GM19025 (cell line): ENCODE results near the gene ZNF423.
"Not testable (repeated sequence)": the region's sequence is repeated elsewhere in the genome, so short reads cannot be mapped to it uniquely, and the experiment has no call there.

Experiments
- ATAC-seq: cut with Tn5 transposase; IDR thresholded peaks from one replicate; pipeline ENCODE4 v1.9.1; 2021; ENCODE audit warnings: mild to moderate bottlenecking, low read depth, moderate library complexity; ENCODE audit not compliant: unreplicated experiment

Gene ZNF423

DNA sequence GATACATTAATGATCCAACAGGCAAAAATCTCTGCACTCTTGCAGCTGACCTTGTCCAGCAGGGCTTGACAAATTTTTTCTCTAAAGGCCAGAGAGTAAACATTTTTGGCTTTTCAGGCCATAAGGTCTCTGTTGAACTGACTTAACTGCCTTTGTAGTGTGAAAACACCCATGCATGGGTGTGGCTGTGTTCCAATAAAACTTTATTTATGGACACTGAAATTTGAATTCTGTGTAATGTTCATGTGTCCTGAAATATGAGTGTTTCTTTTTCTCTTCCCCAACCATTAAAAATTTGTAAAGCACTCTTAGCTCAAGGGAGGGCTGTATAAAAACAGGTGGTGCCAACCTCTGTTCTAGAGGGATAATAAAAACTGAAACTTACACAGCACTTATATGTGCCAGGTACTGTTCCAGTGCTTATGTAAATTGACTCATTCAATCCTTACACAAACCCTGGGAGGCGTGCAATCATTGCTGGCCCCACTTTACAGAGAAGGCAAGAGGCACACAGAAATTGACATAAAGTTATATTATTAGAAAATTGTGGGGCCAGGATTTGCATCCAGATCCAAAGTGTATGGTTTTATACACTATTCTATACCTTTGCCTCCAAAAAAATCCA is 18.8 kb upstream of the ZNF423 start:
- no peak for ATAC-seq

DNA sequence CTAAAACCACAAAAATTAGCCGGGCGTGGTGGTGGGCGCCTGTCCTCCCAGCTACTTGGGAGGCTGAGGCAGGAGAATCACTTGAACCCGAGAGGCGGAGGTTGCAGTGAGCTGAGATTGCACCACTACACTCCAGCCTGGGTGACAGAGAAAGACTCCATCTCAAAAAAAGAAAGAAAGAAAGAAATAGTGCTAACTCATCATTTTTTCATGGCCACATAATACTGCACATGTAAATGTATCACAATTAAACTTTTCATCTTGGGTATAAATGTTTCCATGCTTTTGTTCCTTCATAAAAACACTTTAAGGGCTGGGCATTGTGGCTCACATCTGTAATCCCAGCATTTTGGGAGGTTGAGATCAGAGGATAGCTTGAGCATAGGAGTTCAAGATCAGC is 15.9 kb upstream of the ZNF423 start:
- ATAC-seq: not testable (repeated sequence)

DNA sequence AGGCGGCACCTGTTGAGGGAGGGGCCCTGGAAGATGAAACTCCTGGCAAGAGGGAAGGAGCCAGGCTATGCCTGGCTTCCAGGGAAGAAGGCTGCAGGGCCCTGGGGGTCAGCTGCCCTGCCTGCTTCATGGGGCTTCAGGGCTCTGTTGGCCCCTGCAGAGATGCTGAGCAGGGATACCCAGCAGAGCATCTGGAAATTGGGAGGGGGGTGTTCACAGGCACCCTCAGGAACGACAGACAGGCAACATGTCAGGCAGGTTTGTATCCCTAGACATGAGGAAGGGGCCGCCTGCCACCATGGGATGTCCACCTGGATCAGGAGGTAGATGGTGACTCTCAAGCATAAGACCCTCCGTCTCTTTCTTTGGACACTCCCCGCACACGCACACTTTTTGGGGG is 13.8 kb upstream of the ZNF423 start:
- ATAC-seq: no peak

DNA sequence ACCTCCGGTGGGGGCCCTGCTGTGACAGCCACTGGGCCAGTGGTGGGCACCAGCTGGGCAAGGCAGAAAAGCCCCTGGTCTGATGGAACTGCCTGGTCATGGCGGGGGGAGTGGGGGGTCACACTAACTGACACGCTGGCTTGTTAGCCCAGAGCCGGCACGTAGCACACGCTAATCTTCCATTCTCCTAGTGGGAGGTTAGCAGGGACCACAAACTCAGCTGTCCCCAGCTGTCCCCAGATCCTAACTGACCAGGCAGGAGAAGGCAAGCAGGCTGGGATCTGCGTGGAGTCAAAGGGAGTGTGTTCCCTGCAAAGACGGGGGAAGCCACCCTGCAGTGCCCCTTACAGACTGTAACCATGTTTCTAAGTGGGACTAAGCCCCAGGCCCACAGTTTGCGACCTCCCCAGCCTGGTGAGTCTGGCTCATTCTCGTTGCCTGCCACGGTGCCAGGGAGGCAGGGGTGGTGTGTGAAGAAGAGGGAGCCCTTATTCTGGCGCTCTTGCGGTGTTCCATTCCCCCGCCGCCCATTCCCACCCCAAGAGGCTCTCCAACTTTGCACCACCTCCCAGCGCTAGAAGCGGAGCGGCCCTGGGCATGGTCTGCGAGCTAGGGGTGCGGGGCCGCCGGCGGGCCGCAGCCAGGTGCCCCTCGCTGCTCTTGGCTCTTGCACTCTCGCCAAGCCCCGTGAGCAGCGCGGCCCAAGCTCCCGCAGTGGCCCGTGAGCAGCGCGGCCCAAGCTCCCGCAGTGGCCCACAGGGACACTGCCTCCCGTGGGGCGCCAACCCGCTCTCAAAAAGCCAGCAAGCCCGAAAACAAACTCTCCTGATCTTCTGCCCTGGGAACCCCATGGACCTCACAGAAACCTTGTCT is 12.1 kb upstream of the ZNF423 start:
- ATAC-seq: no peak

DNA sequence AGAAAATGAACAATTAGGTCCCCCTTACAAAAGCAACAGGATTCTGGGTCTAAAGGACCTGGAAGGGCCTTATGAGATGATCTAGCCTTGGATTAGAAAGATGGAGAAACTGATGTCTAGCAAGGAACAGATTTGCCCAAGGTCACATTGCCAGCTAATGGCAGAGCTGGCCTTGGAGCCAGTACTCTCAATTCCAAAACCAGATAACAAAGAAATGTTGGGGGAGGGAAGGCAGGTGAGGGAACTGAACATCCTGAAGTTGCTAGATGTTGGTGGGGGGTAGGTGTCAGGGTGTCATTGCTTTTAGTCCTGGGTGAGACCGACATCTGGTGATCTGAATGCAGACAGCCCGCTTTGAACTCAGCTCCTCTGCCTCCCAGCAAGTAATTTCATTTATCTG is 11.3 kb upstream of the ZNF423 start:
- ATAC-seq: no peak

DNA sequence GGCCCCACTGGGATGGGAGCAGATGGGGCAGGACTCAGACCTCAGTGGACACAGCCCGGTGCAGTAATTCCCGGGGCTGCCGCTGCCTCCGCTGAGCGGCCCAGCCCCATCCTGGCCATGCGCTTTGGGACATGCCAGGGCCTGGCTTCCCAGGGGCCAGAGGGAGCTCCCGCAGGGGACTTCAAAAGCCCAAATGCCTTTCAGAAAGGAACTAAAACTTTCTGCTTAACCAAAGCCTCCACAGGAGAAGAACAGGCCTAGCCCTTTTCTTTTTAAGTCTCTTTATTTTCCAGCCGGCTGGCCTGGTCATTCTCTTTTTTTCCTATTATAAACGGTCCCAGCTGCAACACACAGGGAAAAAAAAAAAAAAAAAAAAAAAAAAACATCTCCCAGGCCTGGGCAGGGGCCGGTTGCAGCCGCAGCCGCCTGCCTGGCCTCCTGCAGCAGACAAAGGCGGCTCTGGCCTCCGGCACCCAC is 10.7 kb upstream of the ZNF423 start:
- ATAC-seq: no peak

DNA sequence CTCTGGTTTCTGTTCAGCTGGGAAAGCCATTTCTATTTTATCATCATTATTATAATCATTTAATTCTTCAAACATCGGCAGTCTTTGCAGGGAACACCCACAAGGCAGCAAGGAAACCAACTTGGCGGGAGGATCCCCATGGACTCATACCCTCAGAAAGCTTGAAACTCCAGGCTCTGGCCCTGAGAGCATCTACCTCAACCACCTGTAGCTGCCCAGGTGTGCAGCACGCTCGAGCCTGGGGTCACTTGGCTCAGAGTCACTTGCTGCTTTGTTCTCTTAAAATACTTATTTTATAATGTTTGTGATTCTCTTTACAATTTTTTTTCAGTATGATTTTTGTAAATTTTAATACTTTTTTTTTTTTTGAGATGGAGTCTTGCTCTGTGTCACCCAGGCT is 6.8 kb upstream of the ZNF423 start:
- no peak for ATAC-seq

DNA sequence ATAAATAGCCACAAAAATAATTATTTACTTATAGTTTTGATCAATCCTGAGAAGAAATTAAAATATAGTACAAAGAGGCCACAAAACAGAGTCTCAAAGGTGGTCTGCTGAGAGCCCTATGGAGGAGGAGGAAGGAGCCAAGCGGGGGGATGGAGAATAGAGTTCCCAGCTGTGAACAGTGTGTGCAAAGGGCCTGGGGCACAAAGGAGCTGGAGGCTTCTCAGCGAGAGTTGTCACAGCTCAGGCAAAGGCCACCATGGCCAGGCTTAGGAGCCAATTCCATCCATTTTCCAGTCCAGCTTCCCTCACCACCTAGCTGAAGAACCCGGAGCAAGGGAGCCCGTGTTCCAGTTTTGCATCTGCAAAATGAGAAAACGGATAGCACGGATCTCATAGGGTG is 5.4 kb upstream of the ZNF423 start:
- no peak for ATAC-seq

DNA sequence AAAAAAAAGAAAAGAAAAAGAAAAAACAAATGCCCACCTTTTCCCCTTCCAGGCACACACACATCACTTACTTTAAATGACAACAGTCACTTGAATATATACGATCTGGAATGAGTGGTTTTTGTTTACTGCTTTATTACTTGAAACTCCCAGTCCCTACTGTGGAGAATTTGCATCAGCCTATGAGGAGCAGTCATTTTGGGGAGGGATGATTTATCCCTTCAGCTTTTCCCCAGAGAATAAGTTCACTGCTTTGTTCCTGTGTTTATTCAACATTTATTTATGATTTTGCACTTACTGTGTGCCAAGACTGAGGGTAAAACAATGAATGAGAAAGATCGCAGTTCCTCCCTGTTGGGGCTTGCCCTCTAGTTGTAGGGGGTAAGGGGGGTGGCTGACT is 4.7 kb upstream of the ZNF423 start:
- no peak for ATAC-seq

DNA sequence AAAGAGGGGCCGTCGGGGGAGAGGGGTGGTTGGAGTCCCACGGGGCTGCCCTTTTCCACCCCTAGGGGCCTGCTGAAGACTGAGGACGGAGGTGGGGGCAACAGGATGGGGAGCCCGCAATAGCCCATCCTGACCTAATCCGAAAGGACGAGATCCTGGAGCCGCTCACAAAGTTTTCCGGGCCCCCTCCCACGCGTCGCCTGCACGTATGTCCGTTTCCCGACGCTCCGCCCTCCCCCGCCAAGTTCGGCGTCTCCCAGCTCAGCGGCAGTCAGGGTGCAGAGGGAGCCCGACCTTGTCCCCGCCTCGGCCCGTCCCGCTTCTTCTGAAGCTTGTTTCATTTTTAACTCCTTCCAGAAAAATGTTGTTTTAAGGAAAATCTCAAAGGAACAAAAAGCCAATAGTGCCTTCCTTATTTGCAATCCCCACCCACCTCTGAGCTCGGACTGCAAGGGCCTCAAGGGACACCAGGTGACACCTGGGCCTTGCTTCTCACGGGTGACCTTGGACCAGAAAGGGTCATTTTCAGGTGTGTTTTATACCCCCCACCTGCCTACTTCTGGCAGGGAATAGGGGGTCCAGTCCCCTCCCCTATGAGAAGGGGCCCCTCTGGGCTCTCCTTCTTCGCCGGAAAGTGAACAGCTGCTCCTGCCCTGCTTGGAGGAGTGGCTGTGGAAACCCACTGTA is 3.4 kb upstream of the ZNF423 start:
- ATAC-seq: no peak

DNA sequence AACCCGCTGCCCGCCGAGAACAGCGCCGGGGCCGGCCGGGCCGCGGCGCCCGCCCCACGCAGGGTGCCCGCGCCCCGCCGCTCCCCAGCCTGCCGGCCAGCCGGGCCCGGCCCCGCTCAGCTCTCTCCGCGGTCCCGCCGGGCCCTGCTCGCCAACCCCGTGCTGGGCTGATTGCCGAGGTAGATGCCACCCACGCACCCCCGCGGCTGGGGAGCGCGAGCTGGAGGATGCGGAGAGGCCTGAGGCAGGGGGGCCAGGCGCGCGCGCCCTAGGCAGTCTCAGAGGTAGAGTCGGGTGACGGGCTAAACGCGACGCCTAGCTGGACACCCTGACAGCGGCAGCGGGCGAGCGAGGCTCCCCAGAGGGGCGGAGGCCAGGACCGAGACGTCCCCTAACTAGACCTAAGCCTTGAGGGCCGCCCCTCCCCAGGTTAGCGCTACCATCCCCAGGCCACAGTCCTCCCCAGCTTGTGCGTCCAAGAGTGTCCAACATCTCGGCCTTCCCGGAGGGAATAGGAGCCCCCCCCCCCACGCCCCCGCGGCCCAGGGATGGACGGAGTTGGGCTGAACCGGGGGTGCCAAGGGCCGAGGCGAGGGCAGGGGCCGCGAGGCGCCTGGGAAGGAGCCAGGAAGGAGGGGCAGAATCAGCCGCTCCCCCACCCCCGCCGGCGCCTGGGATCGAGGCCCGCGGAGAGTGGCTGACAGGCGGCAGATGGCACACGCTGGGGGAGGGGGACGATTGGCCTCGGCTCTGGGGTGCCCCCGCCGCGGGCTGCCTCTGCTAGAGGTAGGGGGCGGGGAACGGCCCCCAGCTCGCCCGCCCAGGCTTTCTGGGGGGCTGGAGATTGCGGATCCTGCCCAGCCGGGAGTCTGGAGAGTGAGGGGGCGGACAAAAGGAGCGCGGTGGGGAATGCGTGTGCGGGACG is 2.5 kb upstream of the ZNF423 start:
- ATAC-seq: no peak

DNA sequence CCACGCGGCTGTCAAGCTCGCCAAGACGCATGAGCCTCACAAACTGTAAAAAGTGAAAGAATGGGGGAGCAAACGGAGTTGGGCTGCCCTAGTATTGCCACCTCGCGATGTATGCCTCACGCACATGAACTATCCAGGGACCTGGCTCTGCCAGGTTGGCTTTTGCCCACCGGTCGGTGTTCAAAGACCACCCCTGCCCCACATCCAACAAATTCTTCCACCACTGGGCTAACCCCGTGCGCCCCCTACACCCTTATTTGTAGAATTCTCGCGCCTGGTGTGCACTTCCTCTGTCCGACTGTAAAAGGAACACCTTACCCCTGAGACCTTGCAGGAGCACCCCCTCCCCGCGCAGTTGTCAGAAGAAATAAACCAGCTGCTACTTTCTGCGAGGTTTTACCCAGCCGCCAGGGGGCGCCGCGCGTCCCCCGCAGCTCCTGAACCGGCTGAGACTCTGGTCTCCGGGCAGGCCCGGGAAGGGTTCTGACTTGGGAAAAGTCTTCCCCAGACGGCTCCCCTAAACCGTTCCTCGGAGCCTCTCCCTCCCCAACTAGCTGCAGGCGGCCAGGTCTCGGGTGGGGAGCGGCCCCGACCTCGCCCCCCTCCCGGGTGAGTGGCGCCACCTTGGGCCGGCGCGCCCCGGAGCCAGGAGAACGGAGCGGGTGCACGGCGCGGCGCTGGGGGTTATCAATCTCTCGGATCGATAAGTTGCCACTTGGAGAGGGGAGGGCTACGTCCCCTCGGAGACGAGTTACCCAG is 1.7 kb upstream of the ZNF423 start:
- no peak for ATAC-seq

DNA sequence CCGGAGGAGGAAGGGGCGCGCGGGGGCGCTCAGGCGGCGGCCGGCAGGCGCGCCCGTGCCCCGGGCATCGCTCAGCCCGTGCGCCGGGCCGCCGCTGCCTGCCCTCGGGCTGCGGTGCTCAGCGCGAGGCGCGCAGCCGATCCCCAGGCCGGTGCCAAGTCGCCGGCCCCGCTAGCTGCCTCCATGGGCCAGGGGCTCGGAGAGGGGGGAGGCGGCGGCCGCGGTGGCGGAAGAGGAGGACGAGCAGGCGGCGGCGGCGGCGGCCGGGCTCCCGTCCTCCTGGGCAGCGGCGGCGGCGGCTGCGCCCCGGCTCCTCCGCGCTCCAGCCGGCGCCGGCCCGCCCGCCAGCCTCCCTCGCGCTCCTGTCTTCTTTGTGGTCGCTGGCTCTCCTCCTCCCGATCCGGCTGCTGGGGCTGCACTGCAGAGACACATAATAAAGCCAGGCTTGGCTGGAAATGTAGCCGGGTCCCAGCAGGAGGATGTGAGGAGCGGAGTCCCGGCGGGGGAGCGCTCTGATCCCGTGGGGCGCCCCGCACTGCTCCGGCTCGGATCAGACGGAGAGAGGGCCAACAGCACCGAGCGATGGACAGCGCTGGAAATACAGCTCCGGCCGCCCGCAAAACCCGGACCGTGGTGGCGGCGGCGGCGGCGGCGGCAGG is 889 bp upstream of the ZNF423 start:
- no peak for ATAC-seq

DNA sequence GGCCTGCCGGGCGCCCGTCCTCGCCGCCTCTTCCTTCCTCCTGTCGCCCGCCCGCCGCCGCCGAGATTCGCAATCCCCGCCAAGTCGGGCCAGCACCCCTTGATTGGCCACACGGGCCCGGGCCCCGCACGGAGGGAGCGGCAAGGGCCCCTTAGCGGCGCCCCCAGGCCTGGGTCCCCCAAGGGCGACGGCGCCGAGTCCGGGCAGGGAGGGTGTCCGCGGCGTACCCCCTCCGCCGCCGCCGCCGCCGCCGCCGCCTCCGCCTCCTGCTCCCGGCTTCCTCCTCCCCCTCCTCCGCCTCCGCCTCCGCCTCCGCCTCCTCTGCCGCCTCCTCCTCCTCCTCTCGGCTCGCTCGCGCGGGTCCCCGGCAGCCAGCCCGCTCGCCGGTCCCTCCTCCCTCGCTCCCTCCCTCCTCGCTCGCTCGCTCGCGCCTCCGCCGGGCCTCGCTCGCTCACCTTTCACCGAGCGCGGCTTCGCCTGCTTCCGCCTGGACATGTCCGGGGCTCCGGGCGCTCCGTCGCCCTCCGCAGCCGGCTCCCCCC is 561 bp downstream of the ZNF423 start:
- ATAC-seq: peak; percentile 63

DNA sequence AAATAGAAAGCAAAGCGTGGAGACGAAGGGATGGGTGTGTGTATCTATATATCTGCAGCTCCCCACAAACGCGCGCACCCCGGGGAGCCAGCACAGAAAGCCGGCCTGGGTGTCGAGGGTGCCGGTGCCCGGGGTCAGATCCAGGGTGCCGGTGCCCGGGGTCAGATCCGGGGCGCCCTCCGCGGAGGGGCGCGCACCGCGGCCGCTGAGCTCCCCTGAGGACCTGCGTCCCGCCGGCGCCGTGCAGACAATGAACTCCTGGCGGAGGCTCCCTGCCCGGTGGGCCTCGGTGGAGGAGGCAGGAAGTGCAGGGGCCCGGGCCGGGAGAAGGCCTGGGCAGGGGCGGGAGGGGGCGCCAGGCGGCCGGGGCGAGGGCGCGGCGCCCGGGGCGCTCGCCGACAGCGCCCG is 1.1 kb downstream of the ZNF423 start:
- peak; percentile 8 for ATAC-seq

DNA sequence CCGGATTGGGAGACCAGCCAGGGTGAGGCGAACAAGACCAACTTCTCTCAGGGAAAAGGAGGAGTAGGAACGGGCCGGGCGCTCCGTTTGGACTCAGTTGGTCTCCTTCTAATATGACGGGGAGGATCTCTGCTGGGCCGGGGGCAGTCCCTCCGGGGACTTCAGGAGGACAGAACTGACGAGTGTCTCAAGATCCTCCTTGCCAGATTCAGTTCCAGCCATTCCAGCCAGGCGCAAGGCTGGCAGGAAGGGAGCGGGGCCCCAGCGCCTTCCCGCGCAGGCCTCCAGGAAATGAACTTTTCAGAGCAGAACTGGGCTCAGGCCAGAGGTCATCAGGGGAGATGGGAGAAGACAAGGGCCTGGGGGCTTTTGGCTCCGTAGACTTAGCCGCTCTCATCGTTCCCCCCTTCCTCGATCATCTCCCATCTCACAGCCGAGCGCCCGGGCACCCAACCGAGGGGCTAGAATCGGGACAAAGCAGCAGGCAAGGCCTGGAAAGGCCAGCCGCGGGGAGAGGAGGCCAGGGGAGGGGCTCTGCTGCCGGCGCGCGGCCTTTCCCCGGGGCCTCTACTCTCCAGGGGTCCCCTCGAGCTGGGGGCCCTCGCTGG is 1.6 kb downstream of the ZNF423 start:
- ATAC-seq: no peak

DNA sequence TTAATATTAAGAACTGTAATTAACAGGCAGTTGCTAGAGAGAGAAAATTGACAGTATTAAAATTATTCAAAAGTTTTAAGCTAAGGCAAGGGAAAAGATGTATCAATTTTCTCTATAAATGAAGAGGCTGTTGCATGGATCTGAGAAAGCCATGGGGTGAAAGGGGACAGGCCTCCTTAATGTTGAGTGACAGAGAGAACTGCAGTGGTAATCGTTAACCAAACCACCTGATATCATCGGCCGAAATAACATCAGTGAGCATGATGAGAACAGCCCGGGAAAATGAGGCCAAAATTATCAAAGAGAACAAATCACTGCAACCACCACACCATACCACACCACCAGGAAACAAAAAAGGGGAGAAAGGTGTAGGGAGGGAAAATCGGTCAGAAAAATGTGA is 3.6 kb downstream of the ZNF423 start:
- ATAC-seq: no peak

DNA sequence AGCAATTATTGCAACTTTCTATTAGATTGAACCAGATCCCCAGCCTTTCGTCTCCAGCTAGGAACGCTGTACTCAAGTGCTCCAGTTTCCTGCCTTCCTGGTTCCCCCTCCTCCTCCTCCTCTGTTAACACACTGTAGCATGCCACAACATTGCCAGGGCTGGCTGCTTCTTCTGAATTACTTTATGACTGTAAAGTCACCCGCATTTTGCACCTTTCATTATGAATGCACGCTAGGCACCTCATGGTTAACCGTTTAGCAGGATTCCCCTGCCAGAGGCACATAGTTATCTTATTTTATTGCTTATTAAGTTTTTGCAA is 4.5 kb downstream of the ZNF423 start:
- ATAC-seq: no peak
